ENCODE measurements around the gene ARL15. TPM values are rescaled to one million over a fixed set of nuclear protein-coding genes. Genes with fewer than 3 reads are reported as not detected.
A peak's percentile ranks its signal among the peaks of the same experiment; 100 is the strongest.

The ARL15 gene
- total RNA-seq, 6 experiments from 2014 or later: 9.8 to 16.0 (median 13.4) TPM

- no peaks in the 10 kb centered on the region for H3K9me3 Mint-ChIP-seq
- no peak overlapping the region for H3K27ac Mint-ChIP-seq
- no peaks in the 10 kb centered on the region for H3K27me3 Mint-ChIP-seq (ENCODE audit: insufficient read depth)
- H3K4me3 Mint-ChIP-seq: no peak overlapping the region
- TF ChIP-seq, protein P1, sequence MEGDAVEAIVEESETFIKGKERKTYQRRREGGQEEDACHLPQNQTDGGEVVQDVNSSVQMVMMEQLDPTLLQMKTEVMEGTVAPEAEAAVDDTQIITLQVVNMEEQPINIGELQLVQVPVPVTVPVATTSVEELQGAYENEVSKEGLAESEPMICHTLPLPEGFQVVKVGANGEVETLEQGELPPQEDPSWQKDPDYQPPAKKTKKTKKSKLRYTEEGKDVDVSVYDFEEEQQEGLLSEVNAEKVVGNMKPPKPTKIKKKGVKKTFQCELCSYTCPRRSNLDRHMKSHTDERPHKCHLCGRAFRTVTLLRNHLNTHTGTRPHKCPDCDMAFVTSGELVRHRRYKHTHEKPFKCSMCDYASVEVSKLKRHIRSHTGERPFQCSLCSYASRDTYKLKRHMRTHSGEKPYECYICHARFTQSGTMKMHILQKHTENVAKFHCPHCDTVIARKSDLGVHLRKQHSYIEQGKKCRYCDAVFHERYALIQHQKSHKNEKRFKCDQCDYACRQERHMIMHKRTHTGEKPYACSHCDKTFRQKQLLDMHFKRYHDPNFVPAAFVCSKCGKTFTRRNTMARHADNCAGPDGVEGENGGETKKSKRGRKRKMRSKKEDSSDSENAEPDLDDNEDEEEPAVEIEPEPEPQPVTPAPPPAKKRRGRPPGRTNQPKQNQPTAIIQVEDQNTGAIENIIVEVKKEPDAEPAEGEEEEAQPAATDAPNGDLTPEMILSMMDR (IDR thresholded peaks at IDR 0.05): no peak
- no peaks in the 10 kb centered on the region; the same call in 1 of the 2 replicates for H3K36me3 Mint-ChIP-seq (ENCODE audit: low read depth)
- DNase-seq: no peak
- H3K4me1 Mint-ChIP-seq (ENCODE audit: low read depth): no peaks in the 10 kb centered on the region
Observed at GRCh38 chr5:54030981-54031380, 279.4 kb downstream of the ARL15 start.

DNA sequence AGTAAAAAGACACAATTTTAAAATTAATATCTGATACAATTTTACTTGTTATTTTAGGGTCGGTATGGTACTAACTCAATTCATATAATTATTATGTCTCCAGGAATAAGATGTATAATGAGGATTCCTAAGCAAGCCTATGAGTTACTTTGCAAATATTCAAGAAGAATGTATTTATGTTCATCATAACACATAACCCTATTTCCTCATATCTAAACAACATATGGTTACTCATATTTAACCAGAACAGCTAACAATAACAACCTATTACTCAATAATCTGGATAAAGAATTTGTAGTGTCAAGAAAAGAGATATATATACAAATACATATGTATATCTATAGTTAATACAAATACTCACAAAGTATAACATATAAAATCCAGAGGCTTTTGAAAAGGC, 285.9 kb downstream of the ARL15 start:
- no peak overlapping the region for H3K4me3 Mint-ChIP-seq

GRCh38 chr5:54022223-54022622, 288.1 kb downstream of the ARL15 start:
- no peaks in the 10 kb centered on the region for H3K9me3 Mint-ChIP-seq
- TF ChIP-seq, protein P1 (IDR thresholded peaks at IDR 0.05): no peak
- no peak overlapping the region for H3K27ac Mint-ChIP-seq
- H3K4me1 Mint-ChIP-seq (ENCODE audit: low read depth): peaks cover 47% of the 10 kb centered on the region
- no peaks in the 10 kb centered on the region for H3K27me3 Mint-ChIP-seq (ENCODE audit: insufficient read depth)
- H3K4me3 Mint-ChIP-seq: no peak overlapping the region
- DNase-seq: no peak
- no peaks in the 10 kb centered on the region for H3K36me3 Mint-ChIP-seq (ENCODE audit: low read depth)

More for the DNA sequence above, 285.9 kb downstream of the ARL15 start:
- peak; percentile 2 for DNase-seq
- Mint-ChIP-seq H3K27ac (no peak overlapping the region), H3K9me3 (no peaks in the 10 kb centered on the region), H3K27me3 (ENCODE audit: insufficient read depth) (no peaks in the 10 kb centered on the region), H3K36me3 (ENCODE audit: low read depth) (no peaks in the 10 kb centered on the region; the same call in 1 of the 2 replicates), H3K4me1 (ENCODE audit: low read depth) (peaks cover 41% of the 10 kb centered on the region)
- TF ChIP-seq, protein P1 (IDR thresholded peaks at IDR 0.05): no peak

DNA sequence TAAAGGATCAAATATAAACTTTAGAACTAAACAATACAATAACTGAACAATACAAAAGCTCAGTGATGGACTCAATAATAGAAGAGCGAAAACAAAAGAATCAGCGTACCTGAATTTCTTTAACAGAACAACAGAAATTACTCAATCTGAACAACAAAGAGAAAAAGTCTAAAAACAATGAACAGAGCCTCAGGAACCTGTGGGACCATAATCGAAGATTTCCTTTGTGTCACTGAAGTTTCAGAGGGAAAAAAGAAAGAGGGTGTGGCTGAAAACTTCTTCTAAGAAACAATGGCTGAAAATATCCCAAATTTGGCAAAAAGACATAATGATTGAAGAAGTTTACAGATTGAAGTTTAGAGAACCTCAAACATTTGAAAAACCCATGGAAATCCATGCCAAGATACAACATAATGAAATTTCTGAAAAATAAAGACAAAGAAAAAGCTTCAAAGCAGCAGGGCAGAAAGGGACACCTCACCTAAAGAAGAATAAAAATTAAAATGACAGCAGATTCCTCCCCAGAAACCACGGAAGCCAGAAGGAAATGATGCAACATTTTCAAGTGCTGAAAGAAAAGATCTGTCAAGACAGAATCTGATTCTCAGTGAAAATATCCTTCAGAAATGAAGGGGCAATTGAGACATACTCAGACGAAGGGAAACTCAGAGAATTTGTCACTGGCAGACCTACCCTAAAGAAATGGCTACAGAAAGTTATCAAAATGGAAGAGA, 288.8 kb downstream of the ARL15 start:
- H3K9me3 Mint-ChIP-seq: no peaks in the 10 kb centered on the region
- H3K27me3 Mint-ChIP-seq (ENCODE audit: insufficient read depth): no peaks in the 10 kb centered on the region
- DNase-seq: no peak
- peaks cover 47% of the 10 kb centered on the region for H3K4me1 Mint-ChIP-seq (ENCODE audit: low read depth)
- H3K4me3 Mint-ChIP-seq: no peak overlapping the region
- H3K36me3 Mint-ChIP-seq (ENCODE audit: low read depth): peaks cover 6% of the 10 kb centered on the region
- TF ChIP-seq, protein P1 (IDR thresholded peaks at IDR 0.05): no peak
- H3K27ac Mint-ChIP-seq: peak overlapping the region; percentile 2; the same call in 1 of the 2 replicates

DNA sequence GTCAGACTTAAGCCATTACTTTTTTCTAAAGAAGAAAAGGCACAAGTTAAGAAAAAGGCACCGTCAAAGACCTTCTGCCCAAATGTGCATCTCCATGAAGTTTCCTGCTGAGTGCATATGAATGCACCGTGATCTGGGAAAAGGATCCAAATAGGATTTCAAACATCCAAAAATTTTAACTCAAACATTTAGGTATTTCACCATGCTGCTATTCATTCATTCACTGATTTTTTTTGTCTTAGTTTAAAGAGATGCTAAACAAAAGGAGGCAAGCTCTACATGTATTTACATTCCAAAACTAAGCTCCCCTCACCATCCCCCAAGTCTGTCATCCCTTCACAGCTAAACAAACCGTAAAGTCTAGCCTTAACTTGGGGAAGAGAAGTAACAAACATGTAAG, 291.9 kb downstream of the ARL15 start:
- no peak overlapping the region for H3K27ac Mint-ChIP-seq
- H3K36me3 Mint-ChIP-seq (ENCODE audit: low read depth): peaks cover 30% of the 10 kb centered on the region
- TF ChIP-seq, protein P1 (IDR thresholded peaks at IDR 0.05): no peak
- no peak overlapping the region for H3K4me3 Mint-ChIP-seq
- peaks cover 32% of the 10 kb centered on the region for H3K4me1 Mint-ChIP-seq (ENCODE audit: low read depth)
- no peak for DNase-seq
- H3K27me3 Mint-ChIP-seq (ENCODE audit: insufficient read depth): no peaks in the 10 kb centered on the region
- H3K9me3 Mint-ChIP-seq: peaks cover 15% of the 10 kb centered on the region

All from HFFc6 (cell line).